ENCODE results near the gene TMEM179. TPM values are rescaled to one million over a fixed set of nuclear protein-coding genes. Genes with fewer than 3 reads are reported as not detected.
A peak's percentile ranks its signal among the peaks of the same experiment; 100 is the strongest.

The TMEM179 gene
- total RNA-seq, 1 experiment from 2014 or later, result not detected

GRCh38 chr14:104545942-104546501, 58.5 kb downstream of the TMEM179 start:
- no peak overlapping the region for H3K27ac ChIP-seq
- no peaks in the 10 kb centered on the region for H3K4me1 ChIP-seq (replicated peaks)
- no peaks in the 10 kb centered on the region for H3K36me3 ChIP-seq
- peaks cover 14% of the 10 kb centered on the region; the same call in 1 of the 2 replicates for H3K27me3 ChIP-seq (replicated peaks)
- H3K4me3 ChIP-seq, result no peak overlapping the region
- DNase-seq (ENCODE audit: low read depth in 1 of 2, low spot score in 2 of 2), result no peak
- no peaks in the 10 kb centered on the region for H3K9me3 ChIP-seq (replicated peaks)

DNA sequence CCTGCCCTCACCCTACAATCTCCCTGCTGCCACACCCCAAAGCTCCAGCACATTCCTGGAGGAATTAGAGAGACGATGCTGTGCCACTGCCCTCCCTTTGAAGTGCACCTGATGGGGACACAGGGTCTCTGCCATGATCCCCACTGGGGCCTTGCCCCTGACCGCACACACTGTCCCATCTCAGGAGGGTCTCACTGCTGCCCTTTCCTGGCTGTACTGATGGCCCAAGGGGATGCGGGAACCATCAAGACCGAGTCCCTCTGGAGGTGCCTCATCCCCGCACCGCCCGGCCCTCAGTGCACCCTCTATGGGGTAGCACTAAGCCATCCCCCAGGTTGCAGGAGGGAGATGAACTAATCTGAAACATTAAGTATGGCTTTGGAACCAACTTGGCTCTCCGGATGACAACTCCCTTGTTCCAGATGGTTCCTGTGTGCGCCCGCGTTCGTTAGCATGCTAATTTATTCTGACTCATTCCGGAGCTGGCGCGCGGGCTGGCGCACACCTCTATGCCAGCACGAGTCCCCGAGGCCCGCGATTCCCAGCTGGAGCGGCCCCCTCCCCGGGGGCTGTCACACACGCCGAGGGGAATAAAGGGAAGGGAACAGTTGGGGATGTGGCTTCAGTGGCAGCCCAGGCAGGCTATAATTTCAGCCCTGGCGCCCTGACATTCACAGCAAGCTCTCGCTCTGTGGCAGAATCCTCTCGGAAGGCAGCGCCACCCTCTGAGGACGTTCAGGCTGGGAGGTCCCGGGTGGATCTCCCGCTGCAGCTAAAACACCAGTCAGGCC, 59.2 kb downstream of the TMEM179 start:
- H3K4me3 ChIP-seq, result no peak overlapping the region
- H3K9me3 ChIP-seq (replicated peaks), result no peaks in the 10 kb centered on the region
- no peaks in the 10 kb centered on the region for H3K4me1 ChIP-seq (replicated peaks)
- peaks cover 18% of the 10 kb centered on the region; the same call in 1 of the 2 replicates for H3K27me3 ChIP-seq (replicated peaks)
- no peak overlapping the region for H3K27ac ChIP-seq
- no peaks in the 10 kb centered on the region for H3K36me3 ChIP-seq
- peak in 1 of 2 experiments; percentile 27 for DNase-seq (ENCODE audit: low read depth in 1 of 2, low spot score in 2 of 2)

GRCh38 chr14:104544362-104544961, 60.1 kb downstream of the TMEM179 start:
- H3K9me3 ChIP-seq (replicated peaks), result no peaks in the 10 kb centered on the region
- H3K4me1 ChIP-seq (replicated peaks), result no peaks in the 10 kb centered on the region
- no peak overlapping the region for H3K4me3 ChIP-seq
- no peak for DNase-seq (ENCODE audit: low read depth in 1 of 2, low spot score in 2 of 2)
- H3K27ac ChIP-seq, result no peak overlapping the region
- H3K27me3 ChIP-seq (replicated peaks), result peaks cover 15% of the 10 kb centered on the region; the same call in 1 of the 2 replicates
- H3K36me3 ChIP-seq, result no peaks in the 10 kb centered on the region

DNA sequence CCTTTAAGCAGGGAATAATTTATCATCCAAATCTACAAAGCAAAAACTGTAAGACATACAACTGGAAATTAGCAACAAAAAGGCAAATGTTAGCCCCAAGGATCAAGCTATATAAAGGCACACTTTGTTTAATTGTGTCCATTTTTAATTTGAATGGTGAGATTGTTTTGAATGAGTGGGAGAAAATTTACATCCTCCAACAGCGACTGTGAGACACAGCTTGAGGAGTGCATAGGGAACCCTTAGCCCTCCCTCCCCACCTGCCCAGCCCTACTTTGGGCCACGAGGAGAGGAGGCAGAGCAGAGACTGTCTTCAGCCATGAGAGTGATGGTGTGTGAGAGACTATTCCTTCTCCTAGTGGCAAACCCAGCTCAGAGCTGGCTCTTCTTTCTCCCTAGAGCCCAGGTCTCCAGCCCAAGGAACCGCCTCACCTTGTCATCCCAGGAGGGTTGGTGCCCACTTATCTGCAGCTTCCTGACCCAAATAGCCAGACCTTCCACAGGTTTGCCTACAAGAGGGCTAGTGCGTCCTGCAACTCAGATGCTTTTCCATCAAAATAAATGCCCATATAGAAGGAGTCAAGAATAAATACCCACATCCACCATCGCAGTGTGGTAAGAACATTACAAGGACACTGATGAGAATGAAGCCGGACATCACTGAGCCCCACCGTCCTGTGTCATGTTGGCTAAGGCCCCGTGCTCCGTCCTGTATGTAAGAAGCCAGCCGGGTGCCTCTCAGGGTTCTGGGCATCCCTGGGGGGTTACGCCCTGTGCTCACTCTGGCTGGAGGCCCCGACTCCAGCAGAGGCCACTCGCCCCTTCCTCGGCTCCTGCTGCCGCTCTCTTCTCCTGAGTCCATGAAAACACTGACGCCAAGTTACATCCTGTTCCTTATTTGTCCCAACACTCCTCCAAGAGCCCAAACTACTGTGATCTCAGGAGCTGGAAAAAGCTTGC, 61.4 kb downstream of the TMEM179 start:
- Histone ChIP-seq H3K4me1 (replicated peaks) (no peaks in the 10 kb centered on the region), H3K4me3 (no peak overlapping the region), H3K27me3 (replicated peaks) (peaks cover 15% of the 10 kb centered on the region; the same call in 1 of the 2 replicates), H3K27ac (no peak overlapping the region), H3K36me3 (no peaks in the 10 kb centered on the region), H3K9me3 (replicated peaks) (no peaks in the 10 kb centered on the region)
- DNase-seq (ENCODE audit: low read depth in 1 of 2, low spot score in 2 of 2), result no peak

GRCh38 chr14:104541905-104542465, 62.6 kb downstream of the TMEM179 start:
- H3K4me3 ChIP-seq, result no peak overlapping the region
- H3K27me3 ChIP-seq (replicated peaks), result peaks cover 15% of the 10 kb centered on the region; the same call in 1 of the 2 replicates
- H3K36me3 ChIP-seq, result no peaks in the 10 kb centered on the region
- no peaks in the 10 kb centered on the region for H3K4me1 ChIP-seq (replicated peaks)
- no peak for DNase-seq (ENCODE audit: low read depth in 1 of 2, low spot score in 2 of 2)
- no peaks in the 10 kb centered on the region for H3K9me3 ChIP-seq (replicated peaks)
- H3K27ac ChIP-seq, result no peak overlapping the region

Other genes starting within 250 kb of the TMEM179 start
- not detected in 2 replicates for gene C14orf180, start 25.0 kb downstream of the TMEM179 start, total RNA-seq (2014; rRNA removed; shearing (Covaris generic))
- gene INF2, start 84.8 kb upstream of the TMEM179 start, total RNA-seq (2014; rRNA removed; shearing (Covaris generic)), result 26.3 and 37.3 TPM in 2 replicates
- gene ADSS1, start 119.5 kb upstream of the TMEM179 start, total RNA-seq (2014; rRNA removed; shearing (Covaris generic)), result 0.06 and 0.34 TPM in 2 replicates
- 444 and 466 TPM in 2 replicates for gene SIVA1, start 148.4 kb upstream of the TMEM179 start, total RNA-seq (2014; rRNA removed; shearing (Covaris generic))
- gene AKT1, start 191.0 kb upstream of the TMEM179 start, total RNA-seq (2014; rRNA removed; shearing (Covaris generic)), result 176 and 213 TPM in 2 replicates
- 1.4 and 6.7 TPM in 2 replicates for gene ZBTB42, start 196.3 kb upstream of the TMEM179 start, total RNA-seq (2014; rRNA removed; shearing (Covaris generic))